ENCODE measurements around the gene KIF5B. TPM values are rescaled to one million over a fixed set of nuclear protein-coding genes. Genes with fewer than 3 reads are reported as not detected.

Gene KIF5B
- 134 and 179 TPM in 2 replicates for total RNA-seq

DNA sequence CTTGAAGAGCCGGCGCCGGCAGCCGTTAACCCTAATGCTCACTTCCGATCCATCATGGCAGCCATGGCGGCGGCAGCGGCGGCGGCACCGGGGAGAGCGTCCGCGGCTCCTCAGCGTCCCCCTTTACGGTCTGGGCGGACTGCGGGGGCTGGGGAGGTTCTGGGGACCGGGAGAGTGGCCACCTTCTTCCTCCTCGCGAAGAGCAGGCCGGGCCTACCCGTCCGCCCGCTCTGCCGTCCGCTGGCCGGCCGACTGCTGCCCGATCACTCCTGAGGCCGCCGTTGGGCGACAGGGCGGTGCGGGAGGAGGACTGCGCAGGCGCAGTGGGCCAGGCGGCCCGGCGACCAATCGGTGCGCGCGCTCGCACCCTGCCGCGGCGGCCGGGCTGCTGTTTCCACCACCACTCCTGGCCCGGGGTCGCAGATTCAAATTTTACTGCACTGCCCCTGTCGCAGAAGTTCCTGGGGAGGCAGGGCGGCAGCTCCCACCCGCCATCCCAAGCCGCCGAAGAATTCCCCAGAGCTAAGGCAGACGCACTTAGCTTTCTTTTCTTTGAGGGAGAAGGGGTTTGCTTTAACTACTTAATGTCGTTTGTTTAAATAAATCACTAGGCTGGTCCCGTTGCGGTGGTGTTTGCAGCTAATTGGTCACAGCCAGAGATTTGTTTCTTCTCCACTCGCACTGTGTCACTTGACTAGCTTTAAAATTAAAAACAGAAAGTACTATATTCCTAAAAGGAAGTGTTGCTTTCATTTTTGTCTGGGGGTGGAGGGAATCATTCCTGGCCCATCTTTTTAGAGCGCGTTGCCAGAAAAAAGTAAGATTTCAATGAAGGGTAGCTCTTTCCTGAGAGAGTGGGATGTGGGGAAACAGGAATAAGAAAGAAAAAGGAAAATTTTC, at the start of gene KIF5B:
TSS of gene KIF5B (minus strand) at position 290 of the 900 bp plus-strand sequence. CDS start 452 bp downstream, outside the sequence.

Other genes starting within 250 kb of the KIF5B start
- 29.4 and 36.0 TPM in 2 replicates for gene ARHGAP12, start 127.6 kb downstream of the KIF5B start, total RNA-seq